ENCODE measurements around the gene TRAPPC4.

DNA sequence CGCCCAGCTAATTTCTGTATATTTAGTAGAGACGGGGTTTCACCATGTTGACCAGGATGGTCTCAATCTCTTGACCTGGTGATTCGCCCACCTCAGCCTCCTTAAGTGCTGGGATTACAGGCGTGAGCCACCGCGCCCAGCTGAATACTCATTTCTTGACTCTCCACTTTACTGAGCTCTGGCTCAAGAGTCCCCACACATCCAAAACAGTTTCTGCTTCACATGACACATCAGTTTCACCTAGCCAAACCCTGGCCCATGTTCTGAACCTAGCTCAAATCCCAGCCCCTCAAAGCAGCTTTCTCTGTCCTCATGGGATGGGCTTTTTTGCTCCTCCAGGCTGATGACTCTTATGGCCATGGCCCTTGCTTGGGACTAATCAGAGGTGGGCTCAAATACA, 28.6 kb downstream of the TRAPPC4 start:
- TF ChIP-seq, protein P1, sequence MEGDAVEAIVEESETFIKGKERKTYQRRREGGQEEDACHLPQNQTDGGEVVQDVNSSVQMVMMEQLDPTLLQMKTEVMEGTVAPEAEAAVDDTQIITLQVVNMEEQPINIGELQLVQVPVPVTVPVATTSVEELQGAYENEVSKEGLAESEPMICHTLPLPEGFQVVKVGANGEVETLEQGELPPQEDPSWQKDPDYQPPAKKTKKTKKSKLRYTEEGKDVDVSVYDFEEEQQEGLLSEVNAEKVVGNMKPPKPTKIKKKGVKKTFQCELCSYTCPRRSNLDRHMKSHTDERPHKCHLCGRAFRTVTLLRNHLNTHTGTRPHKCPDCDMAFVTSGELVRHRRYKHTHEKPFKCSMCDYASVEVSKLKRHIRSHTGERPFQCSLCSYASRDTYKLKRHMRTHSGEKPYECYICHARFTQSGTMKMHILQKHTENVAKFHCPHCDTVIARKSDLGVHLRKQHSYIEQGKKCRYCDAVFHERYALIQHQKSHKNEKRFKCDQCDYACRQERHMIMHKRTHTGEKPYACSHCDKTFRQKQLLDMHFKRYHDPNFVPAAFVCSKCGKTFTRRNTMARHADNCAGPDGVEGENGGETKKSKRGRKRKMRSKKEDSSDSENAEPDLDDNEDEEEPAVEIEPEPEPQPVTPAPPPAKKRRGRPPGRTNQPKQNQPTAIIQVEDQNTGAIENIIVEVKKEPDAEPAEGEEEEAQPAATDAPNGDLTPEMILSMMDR (IDR thresholded peaks at IDR 0.05), result no peak
- TF ChIP-seq POLR2A (IDR thresholded peaks at IDR 0.05), result no peak

All from testis (tissue), 2 donors.